ENCODE data around the gene PDE3B. TPM values are rescaled to one million over a fixed set of nuclear protein-coding genes. Genes with fewer than 3 reads are reported as not detected.
"Not testable (repeated sequence)": the region's sequence is repeated elsewhere in the genome, so short reads cannot be mapped to it uniquely, and the experiment has no call there.

Gene PDE3B
- total RNA-seq, 1 experiment from 2014 or later, result 4.8 TPM

- Histone ChIP-seq H3K9me3 (ENCODE audit: low read depth, low read length, poor library complexity, severe bottlenecking) (no peaks in the 10 kb centered on the region), H3K4me3 (ENCODE audit: low read depth, low read length, poor library complexity, severe bottlenecking) (no peak overlapping the region), H3K27me3 (replicated peaks; ENCODE audit: insufficient read depth, low read depth, low read length, poor library complexity) (no peaks in the 10 kb centered on the region), H3K27ac (ENCODE audit: low read depth, low read length, poor library complexity, severe bottlenecking) (no peak overlapping the region), H3K36me3 (ENCODE audit: insufficient read depth, low read length, poor library complexity, severe bottlenecking) (no peaks in the 10 kb centered on the region), H3K4me1 (ENCODE audit: insufficient read depth, low read length, poor library complexity, severe bottlenecking) (no peaks in the 10 kb centered on the region)
- BruUV-seq (replicated peaks), result no TSS peak
- ChIA-PET CTCF (no interaction called here), POLR2A (ENCODE audit: low non-redundant PET) (no interaction called here)
- TF ChIP-seq CTCF (conservative IDR thresholded peaks at IDR 0.05; ENCODE audit: low read depth, low read length), result no peak
- TF ChIP-seq EZH2 (IDR thresholded peaks at IDR 0.05; ENCODE audit: borderline replicate concordance, low read depth, low read length, poor library complexity, severe bottlenecking), result no peak
- intact Hi-C loops (cut with micrococcal nuclease; ENCODE audit: unreplicated experiment), result no loop called here
- no peak for DNase-seq (ENCODE audit: low spot score)
Observed at GRCh38 chr11:14727746-14728145, 84.1 kb downstream of the PDE3B start.

DNA sequence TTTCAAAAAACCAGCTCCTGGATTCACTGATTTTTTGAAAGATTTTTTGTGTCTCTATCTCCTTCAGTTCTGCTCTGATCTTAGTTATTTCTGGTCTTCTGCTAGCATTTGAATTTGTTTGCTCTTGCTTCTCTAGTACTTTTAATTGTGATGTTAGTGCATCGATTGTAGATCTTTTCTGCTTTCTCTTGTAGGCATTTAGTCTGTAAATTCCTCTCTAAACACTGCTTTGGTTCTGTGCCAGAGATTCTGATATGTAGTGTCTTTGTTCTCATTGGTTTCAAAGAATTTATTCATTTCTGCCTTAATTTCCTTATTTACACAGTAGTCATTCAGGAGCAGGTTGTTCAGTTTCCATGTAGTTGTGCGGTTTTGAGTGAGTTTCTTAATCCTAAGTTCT lies 96.9 kb downstream of the PDE3B start:
- H3K4me1 ChIP-seq (ENCODE audit: insufficient read depth, low read length, poor library complexity, severe bottlenecking); H3K4me3 ChIP-seq (ENCODE audit: low read depth, low read length, poor library complexity, severe bottlenecking); intact Hi-C loops (cut with micrococcal nuclease; ENCODE audit: unreplicated experiment); H3K27ac ChIP-seq (ENCODE audit: low read depth, low read length, poor library complexity, severe bottlenecking); H3K27me3 ChIP-seq (replicated peaks; ENCODE audit: insufficient read depth, low read depth, low read length, poor library complexity); H3K9me3 ChIP-seq (ENCODE audit: low read depth, low read length, poor library complexity, severe bottlenecking); CTCF ChIA-PET; DNase-seq (ENCODE audit: low spot score); BruUV-seq (replicated peaks); H3K36me3 ChIP-seq (ENCODE audit: insufficient read depth, low read length, poor library complexity, severe bottlenecking); POLR2A ChIA-PET (ENCODE audit: low non-redundant PET): not testable (repeated sequence)

DNA sequence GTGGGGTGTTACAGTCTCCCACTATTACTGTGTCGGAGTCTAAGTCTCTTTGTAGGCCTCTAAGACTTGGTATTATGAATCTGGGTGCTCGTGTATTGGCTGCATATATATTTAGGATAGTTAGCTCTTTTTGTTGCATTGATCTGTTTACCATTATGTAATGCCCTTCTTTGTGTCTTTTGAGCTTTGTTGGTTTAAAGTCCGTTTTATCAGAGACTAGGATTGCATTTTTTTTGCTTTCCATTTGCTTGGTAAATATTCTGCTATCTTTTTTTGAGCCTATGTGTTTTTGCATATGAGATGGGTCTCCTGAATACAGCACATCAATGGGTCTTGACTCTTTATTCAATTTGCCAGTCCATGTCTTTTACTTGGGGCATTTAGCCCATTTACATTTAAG lies 97.6 kb downstream of the PDE3B start:
- ChIA-PET POLR2A (ENCODE audit: low non-redundant PET) (no interaction called here), CTCF (no interaction called here)
- Histone ChIP-seq H3K36me3 (ENCODE audit: insufficient read depth, low read length, poor library complexity, severe bottlenecking) (no peaks in the 10 kb centered on the region), H3K4me3 (ENCODE audit: low read depth, low read length, poor library complexity, severe bottlenecking) (no peak overlapping the region), H3K4me1 (ENCODE audit: insufficient read depth, low read length, poor library complexity, severe bottlenecking) (no peaks in the 10 kb centered on the region), H3K9me3 (ENCODE audit: low read depth, low read length, poor library complexity, severe bottlenecking) (no peaks in the 10 kb centered on the region), H3K27me3 (replicated peaks; ENCODE audit: insufficient read depth, low read depth, low read length, poor library complexity) (no peaks in the 10 kb centered on the region), H3K27ac (ENCODE audit: low read depth, low read length, poor library complexity, severe bottlenecking) (no peak overlapping the region)
- no TSS peak for BruUV-seq (replicated peaks)
- TF ChIP-seq EZH2 (IDR thresholded peaks at IDR 0.05; ENCODE audit: borderline replicate concordance, low read depth, low read length, poor library complexity, severe bottlenecking) (no peak), CTCF (conservative IDR thresholded peaks at IDR 0.05; ENCODE audit: low read depth, low read length) (no peak)
- intact Hi-C loops (cut with micrococcal nuclease; ENCODE audit: unreplicated experiment), result no loop called here
- no peak for DNase-seq (ENCODE audit: low spot score)

DNA sequence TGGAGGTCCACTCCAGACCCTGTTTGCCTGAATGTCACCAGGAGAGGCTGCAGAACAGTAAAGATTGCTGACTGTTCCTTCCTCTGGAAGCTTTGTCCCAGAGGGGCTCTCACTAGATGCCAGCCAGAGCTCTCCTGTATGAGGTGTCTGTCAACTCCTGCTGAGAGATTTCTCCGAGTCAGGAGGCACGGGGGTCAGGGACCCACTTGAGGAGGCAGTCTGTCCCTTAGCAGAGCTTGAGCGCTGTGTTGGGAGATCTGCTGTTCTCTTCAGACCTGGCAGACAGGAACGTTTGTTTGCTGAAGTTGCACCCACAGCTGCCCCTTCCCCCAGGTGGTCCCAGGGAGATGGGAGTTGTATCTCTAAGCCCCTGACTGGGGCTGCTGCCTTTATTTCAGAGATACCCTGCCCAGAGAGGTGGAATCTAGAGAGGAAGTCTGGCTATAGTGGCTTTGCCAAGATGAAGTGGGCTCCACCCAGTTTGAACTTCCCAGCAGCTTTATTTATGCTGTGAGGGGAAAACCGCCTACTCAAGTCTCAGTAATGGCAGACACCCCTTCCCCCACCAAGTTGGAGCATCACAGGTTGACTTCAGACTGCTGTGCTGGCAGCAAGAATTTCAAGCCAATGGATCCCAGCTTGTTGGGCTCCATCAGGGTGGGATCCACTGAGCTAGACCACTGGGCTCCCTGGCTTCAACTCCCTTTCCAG lies 99.4 kb downstream of the PDE3B start:
- H3K4me1 ChIP-seq (ENCODE audit: insufficient read depth, low read length, poor library complexity, severe bottlenecking), result no peaks in the 10 kb centered on the region
- no peaks in the 10 kb centered on the region for H3K9me3 ChIP-seq (ENCODE audit: low read depth, low read length, poor library complexity, severe bottlenecking)
- no peaks in the 10 kb centered on the region for H3K36me3 ChIP-seq (ENCODE audit: insufficient read depth, low read length, poor library complexity, severe bottlenecking)
- POLR2A ChIA-PET (ENCODE audit: low non-redundant PET), result no interaction called here
- intact Hi-C loops (cut with micrococcal nuclease; ENCODE audit: unreplicated experiment), result no loop called here
- TF ChIP-seq EZH2 (IDR thresholded peaks at IDR 0.05; ENCODE audit: borderline replicate concordance, low read depth, low read length, poor library complexity, severe bottlenecking) (no peak), CTCF (conservative IDR thresholded peaks at IDR 0.05; ENCODE audit: low read depth, low read length) (no peak)
- no peak for DNase-seq (ENCODE audit: low spot score)
- no peak overlapping the region for H3K4me3 ChIP-seq (ENCODE audit: low read depth, low read length, poor library complexity, severe bottlenecking)
- no peaks in the 10 kb centered on the region for H3K27me3 ChIP-seq (replicated peaks; ENCODE audit: insufficient read depth, low read depth, low read length, poor library complexity)
- CTCF ChIA-PET, result no interaction called here
- no peak overlapping the region for H3K27ac ChIP-seq (ENCODE audit: low read depth, low read length, poor library complexity, severe bottlenecking)
- BruUV-seq (replicated peaks), result no TSS peak

DNA sequence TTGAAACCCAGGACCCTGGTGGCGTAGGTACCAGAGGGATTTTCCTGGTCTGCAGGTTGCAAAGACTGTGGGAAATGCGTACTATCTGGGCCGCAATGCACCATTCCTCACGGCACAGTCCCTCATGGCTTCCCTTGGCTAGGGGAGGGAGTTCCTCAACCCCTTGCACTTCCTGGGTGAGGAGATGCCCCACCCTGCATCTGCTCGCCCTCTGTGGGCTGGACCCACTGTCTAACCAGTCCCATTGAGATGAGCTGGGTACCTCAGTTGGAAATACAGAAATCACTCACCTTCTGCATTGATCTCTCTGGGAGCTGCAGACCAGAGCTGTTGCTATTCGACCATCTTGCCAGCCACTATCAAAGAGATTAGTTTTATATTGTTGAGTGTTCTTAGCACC lies 100.1 kb downstream of the PDE3B start:
- intact Hi-C loops (cut with micrococcal nuclease; ENCODE audit: unreplicated experiment); H3K4me3 ChIP-seq (ENCODE audit: low read depth, low read length, poor library complexity, severe bottlenecking); H3K4me1 ChIP-seq (ENCODE audit: insufficient read depth, low read length, poor library complexity, severe bottlenecking); CTCF ChIA-PET; DNase-seq (ENCODE audit: low spot score); POLR2A ChIA-PET (ENCODE audit: low non-redundant PET); H3K27me3 ChIP-seq (replicated peaks; ENCODE audit: insufficient read depth, low read depth, low read length, poor library complexity); H3K27ac ChIP-seq (ENCODE audit: low read depth, low read length, poor library complexity, severe bottlenecking); BruUV-seq (replicated peaks); H3K9me3 ChIP-seq (ENCODE audit: low read depth, low read length, poor library complexity, severe bottlenecking); H3K36me3 ChIP-seq (ENCODE audit: insufficient read depth, low read length, poor library complexity, severe bottlenecking): not testable (repeated sequence)
